GM12874 (cell line): ENCODE results near the gene NLRP5.

Source experiments
- TF ChIP-seq, protein P1 (sequence below): IDR thresholded peaks from 2 replicates; pipeline ENCODE4 v1.5.1; 2011; ENCODE audit warnings: low read depth, mild to moderate bottlenecking, control low read depth, low read length, moderate library complexity; ENCODE audit not compliant: insufficient read depth

The NLRP5 gene

DNA sequence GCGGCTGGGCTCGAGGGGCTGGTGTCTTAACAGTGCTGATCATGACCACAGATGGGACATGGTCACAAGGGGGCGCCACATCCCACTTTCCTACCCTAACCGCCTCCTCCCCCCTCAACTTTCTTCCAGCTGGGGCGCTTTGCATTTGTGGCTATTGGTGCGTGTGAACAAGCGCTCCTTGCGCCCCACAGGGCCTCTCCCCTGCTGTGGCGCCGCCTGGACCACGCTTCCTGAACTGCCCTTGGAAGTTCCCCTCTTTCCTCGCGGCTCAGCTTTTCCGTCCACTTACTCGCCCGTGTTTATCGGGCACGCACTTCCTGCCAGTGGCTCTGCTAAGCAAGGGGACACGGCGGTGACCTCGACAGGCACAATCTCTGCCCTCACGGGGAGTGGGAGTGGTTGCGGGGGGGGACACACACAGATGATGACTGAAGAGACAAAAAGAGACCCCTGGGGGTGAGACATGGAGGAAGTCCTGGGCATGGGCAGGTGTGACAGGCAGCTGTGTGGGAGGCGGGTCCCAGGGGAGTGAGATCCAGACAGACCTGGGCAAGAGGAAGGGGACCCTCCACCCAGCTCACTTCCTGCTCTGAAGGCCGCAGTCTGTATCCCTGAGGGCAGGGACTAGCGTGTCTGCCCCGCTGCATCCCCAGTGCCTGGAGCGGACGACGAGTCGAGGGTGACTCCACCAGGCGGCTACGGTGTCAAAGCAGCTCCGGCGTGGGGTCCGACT, 94.3 kb downstream of the NLRP5 start:
- TF ChIP-seq, protein P1, sequence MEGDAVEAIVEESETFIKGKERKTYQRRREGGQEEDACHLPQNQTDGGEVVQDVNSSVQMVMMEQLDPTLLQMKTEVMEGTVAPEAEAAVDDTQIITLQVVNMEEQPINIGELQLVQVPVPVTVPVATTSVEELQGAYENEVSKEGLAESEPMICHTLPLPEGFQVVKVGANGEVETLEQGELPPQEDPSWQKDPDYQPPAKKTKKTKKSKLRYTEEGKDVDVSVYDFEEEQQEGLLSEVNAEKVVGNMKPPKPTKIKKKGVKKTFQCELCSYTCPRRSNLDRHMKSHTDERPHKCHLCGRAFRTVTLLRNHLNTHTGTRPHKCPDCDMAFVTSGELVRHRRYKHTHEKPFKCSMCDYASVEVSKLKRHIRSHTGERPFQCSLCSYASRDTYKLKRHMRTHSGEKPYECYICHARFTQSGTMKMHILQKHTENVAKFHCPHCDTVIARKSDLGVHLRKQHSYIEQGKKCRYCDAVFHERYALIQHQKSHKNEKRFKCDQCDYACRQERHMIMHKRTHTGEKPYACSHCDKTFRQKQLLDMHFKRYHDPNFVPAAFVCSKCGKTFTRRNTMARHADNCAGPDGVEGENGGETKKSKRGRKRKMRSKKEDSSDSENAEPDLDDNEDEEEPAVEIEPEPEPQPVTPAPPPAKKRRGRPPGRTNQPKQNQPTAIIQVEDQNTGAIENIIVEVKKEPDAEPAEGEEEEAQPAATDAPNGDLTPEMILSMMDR = peak; percentile 72

- TF ChIP-seq, protein P1 = no peak
These were observed 97.1 kb downstream of the NLRP5 start for GRCh38 chr19:56083668-56084067.

- TF ChIP-seq, protein P1 = no peak
These were observed 98.4 kb downstream of the NLRP5 start for GRCh38 chr19:56084835-56085536.

DNA sequence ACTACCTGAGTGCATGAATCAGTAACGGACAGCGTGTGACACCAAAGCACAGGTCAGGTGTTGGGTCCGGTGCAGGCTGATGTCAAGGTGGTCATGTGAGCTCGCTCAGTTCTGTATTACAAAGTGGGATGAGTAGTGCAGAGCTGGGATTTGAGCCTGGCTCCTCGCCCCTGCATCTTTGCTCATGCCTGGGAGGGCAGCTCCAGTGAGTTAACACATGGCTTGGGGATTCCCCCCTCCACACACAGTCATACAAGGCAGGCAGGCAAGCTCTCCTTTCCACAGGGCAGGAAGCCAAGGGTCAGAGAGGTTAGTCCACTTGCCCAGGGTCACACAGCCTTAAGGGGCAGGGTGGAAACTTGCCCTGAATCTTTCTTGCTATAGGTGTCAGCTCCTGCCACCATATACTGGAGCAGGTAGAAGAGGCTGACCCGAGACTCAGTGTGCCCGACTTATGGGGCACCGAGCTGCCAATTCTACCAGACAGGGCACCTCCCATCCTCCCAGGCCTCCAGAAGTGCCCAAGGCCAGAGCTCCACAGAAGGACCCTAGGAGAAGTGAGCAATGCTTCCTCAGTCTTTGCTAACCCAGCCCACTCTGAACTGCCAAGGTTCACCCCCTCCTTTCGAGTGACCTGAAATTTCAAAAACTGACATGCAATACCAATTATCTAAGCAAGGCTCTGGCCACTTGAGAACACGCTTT, 99.1 kb downstream of the NLRP5 start:
- TF ChIP-seq, protein P1 = no peak

DNA sequence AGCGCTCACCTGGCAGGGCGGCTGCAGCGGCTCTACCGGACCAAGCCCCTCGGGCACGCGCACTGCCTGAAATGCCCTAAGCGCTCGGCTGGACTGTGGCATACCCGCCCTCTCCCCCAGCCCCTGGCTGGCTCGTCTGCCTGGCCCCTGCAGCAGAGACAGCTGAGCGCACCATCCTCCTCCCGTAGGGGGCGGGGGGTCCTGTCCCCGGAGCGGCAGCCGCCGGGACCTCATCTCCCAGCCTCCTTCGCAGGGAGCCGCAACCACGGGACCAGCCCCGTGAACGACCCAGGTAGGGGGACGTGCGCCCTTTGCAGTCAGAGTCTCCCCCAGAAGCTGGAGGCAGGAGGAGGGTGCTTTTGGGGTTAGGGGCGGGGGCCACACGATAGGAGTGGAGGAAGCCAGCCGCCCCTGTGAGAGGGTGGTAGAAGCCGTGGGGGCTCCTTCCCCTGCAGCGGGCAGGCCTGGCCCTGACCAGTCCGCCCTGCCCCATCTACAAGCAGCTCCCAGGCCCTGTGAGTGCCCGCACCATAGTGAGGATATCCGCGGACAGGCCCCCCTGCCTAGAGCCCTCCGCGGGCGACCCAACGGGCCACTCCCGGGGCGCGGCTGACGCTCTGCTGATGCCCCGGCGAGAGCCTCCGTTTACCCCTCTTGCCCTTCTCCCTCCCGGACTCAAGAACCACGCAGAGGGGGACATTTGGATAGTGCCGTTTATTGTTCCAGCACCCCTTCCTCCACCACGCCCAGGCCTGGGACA, 100.3 kb downstream of the NLRP5 start:
- TF ChIP-seq, protein P1 = no peak

DNA sequence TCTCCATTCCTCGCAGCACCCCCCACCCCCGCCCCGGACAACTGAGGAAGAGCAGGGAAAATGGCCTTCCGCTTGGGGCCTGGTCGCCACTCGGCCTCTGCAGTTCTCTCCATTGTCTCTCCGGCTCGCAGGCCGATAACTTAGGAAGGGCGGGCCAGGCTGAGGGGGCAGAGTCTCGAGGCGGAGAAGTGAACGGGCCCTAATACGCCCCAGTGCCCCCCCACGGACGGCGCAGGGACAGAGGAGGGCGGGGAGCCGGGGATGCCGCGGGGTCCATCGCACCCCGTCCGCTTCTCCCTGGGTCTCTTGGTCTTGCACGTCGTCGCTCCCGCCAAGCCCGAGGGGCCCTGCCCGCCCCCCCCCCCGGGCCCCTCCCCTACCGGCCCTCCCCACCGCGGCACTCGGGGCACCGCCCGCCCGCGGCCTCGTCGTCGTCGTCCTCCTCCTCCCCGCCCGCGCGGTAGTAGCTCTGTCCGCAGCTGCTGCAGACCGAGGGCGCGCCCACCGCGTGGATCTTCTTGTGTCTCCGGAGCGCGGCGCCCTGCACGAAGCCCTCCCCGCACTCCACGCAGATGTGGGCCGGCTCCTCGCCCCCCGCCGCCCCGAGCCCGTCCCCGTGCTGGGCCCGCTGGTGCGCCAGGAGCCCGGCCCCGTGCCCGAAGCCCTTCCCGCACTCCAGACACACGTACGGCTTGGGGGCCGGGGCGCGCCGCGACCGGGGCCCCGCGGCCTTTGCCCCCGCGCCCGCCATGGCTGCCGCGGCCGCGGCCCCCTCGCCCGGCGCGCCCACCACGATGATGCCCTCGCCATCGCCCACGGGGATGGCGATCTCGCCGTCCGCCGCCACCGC, 101.3 kb downstream of the NLRP5 start:
- TF ChIP-seq, protein P1 = no peak
